GM19452 (cell line): ENCODE results near the gene EFHD1.
"Not testable (repeated sequence)": the region's sequence is repeated elsewhere in the genome, so short reads cannot be mapped to it uniquely, and the experiment has no call there.

Experiments
- ATAC-seq: cut with Tn5 transposase; IDR thresholded peaks from one replicate; pipeline ENCODE4 v1.9.1; 2021; ENCODE audit not compliant: unreplicated experiment

Gene EFHD1

DNA sequence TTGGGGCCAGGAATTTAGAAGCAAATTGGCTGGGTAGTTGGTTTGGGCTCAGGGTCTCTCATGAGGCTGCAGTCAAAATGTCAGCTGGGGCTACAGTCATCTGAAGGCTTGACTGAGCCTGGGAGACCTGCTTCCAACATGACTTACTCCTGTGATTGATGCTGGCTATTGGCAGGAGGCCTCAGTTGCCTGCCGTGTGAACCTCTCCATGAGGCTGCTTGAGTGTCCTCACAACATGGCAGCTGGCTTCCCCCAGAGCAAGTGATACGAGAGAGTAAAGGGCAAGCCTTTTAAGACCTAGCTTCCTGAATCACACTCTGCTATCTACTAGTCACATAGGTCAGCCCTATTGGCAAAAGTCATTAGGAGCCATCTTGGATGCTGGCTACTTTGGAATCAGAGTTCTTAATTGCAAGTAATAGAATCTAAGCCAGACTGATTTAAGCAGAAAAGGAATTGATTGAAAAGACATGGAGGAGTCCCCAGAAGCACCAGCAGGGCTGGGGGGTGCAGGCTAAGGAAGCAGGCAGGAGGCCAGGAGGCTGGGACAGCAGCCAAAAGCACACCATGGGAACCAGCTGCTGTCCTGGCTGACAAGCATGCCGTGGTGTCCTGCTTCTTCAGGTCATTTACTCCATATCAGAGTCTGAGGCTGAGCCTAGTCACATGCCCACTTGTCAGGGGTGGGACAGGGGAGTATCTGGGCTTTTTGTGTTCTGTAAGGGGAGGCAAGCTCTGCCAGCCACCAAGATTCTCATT lies 55.9 kb downstream of the EFHD1 start:
- no peak for ATAC-seq

DNA sequence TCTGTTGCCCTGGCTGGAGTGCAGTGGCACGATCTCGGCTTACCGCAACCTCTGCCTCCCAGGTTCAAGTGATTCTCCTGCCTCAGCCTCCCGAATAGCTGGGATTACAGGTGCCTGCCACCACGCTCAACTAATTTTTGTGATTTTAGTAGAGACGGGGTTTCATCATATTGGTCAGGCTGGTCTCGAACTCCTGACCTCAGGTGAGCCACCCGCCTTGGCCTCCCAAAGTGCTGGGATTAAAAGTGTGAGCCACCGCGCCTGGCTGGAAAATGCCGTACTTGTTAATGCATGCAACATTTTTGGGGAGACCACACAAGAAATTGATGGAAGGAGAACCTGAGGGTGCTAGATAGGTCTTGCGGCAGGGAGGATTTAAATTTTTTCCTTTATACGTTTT lies 57.7 kb downstream of the EFHD1 start:
- not testable (repeated sequence) for ATAC-seq

GRCh38 chr2:232693344-232693743 lies 59.9 kb downstream of the EFHD1 start:
- no peak for ATAC-seq

DNA sequence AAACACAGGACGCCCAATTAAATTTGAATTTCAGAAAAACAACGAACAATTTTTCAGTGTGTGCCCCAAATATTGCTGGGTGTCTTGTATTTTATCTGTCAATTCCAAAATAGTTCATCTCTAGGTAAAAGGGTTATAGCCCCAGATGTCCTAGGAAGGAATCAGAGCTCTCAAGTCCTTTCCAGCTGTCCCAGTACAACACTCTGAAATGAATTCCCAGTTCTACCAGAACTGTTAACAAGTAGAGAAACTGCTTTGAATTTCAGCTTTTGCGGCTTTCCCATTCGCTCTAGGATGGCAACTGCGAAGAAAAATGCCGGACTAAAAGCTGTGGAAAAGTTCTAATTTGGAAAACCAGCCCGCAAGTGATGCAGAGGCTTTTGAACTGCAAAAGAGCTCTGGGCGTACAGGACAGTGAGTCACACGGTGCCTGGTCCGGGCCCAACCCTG lies 63.2 kb downstream of the EFHD1 start:
- no peak for ATAC-seq

DNA sequence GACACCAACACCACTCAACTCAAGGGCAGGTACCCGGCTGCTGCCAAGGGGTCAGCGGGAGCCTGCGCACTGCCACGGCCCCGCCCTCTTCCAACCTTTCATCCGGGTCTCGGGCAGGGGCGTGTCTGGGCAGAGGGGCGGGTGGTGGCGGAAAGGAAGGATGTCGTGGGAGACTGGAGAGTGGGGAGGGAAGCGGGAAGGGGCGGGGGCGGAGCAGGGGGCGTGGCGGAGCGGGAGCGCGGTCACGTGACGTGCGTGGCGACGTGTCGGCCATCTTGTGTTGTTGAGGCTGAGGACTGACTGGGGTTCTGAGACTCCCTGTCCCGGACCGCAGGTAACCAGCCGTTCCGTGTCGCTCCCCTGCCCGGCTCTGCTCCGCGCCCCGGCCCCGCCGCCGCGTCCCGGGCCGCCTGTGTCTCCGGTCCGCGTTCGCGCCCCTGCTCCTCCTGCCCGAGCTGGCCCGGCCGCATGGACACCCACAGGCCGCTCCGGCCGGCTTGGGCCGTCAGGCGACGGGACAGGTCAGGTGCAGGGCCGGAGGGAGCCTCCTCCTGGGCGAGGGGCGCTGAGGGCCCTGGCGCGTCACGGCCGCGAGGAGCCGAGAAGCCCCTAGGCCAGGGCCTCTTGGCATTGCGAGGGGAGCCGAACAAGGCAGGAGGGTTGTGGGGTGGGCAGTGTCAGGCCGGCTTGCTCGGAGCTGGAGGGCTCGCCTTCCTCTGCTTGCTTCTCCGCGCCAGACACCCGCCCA lies 63.8 kb downstream of the EFHD1 start, which contains the start of gene GIGYF2:
GIGYF2 (plus strand) TSS at position 273 of the 748 bp plus-strand sequence. CDS start 37,867 bp downstream, outside the sequence.
- ATAC-seq = peak; percentile 82

DNA sequence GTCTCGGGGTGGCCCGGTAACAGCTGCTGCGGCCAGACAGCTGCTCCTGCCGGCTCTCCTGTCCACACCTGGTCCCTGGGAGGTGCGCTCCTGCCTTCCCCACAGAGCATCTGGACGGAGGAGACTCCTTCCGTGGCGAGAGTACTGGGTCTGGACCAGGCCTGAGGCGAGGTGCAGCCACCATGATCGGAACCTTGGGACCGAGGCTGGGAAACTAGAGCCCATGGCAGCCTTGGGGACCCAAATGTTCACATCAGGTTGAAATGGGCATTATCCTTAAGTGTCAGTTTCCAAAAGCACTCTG lies 64.4 kb downstream of the EFHD1 start:
- ATAC-seq = no peak

DNA sequence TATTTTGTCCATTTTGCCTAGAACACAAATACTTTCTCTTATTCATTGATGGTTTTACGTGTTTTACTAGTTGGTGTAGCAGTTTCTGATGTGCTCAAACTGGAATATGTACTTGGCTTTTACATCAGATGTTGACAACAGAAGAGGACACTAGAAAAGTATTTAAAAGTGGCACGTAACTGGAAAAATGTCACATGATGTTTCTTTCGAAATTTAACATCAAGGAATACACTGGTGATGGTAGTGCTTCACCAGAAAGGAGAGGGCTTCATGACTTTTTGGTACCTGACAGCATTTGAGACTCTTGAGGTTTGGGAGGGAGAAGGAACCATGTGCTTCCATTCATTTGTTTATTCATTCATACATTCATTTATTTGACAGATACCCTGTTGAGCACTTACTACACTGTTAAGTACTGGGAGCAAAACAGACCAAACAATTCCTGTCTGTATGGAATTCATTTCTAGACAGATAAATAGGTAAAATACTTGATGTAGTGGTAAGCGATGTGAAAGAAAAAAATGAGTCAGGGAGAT lies 65.2 kb downstream of the EFHD1 start:
- ATAC-seq = no peak

GRCh38 chr2:232699110-232699509 lies 65.7 kb downstream of the EFHD1 start:
- no peak for ATAC-seq

DNA sequence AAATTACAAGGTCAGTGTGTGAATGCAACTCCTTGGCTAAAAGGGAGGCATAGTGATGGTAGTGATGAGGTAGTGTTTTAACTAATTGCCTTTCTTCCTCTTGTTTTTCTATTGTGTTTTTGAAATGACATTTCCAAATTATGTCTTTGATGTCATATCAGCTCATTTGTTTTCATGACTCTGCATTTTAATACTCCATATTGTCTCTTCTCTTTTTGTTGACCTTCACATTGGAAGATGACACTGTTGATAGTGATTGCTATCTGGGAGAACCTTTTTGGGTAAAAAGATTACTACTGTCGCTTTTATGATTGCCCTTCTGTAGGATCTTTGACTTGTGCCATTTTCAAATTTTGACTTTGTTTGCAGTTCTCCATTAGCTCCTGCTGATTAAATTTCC lies 66.8 kb downstream of the EFHD1 start:
- ATAC-seq = no peak

GRCh38 chr2:232707076-232707475 lies 73.7 kb downstream of the EFHD1 start:
- no peak for ATAC-seq

- ATAC-seq = no peak
These were observed 80.1 kb downstream of the EFHD1 start for GRCh38 chr2:232713505-232713904.

GRCh38 chr2:232714969-232715368 lies 81.6 kb downstream of the EFHD1 start:
- ATAC-seq = no peak

DNA sequence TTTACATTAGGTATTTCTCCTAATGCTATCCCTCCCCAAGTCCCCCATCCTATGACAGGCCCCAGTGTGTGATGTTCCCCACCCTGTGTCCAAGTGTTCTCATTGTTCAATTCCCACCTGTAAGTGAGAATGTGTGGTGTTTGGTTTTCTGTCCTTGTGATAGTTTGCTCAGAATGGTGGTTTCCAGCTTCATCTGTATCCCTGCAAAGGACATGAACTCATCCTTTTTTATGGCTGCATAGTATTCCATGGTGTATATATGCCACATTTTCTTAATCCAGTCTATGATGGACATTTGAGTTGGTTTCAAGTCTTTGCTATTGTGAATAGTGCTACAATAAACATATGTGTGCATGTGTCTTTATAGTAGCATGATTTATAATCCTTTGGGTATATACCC lies 86.7 kb downstream of the EFHD1 start:
- ATAC-seq = not testable (repeated sequence)

- ATAC-seq = no peak
These were observed 87.9 kb downstream of the EFHD1 start for GRCh38 chr2:232721261-232721660.

DNA sequence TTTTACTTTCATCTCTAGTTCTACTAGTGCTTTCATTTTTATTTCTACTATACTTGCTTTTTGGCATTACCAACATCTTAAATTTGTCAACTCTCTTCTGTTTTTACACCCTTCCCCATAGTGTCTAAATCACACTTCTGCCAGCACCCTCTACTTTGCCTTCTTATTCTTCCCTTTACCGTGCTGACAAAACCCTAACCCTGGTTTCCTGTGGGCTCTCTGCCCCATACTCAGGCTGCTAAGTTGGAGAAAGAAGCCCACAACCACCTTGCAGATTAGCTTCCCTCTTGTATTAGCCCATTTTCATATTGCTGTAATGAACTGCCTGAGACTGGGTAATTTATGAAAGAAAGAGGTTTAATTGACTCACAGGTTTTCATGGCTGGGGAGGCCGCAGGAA lies 88.5 kb downstream of the EFHD1 start:
- ATAC-seq = no peak

DNA sequence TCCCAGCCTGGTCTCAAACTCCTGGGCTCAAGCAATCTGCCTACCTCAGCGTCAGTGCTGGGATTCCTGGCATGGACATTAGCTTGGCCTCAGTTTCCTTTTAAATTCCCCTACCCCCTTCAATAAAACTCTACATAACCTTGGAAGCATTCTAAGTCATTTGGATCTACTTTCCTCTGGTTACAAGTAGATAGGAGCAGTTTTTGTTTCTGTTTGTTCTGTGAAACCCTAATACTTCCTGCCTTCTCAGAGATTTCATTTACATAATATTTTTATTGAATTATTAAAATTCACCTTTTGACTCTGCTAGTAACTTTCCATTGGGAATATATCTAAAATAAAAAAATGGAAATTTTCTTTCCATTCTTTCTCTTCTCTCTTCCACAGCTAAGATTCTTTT lies 89.6 kb downstream of the EFHD1 start:
- ATAC-seq = no peak

GRCh38 chr2:232728785-232729184 lies 95.4 kb downstream of the EFHD1 start:
- ATAC-seq = no peak

GRCh38 chr2:232731470-232731869 lies 98.1 kb downstream of the EFHD1 start:
- no peak for ATAC-seq
